Liver (tissue), 9 donors: ENCODE measurements around the gene PPFIA1. TPM values are rescaled to one million over a fixed set of nuclear protein-coding genes. Genes with fewer than 3 reads are reported as not detected.

ENCODE experiments used
- DNase-seq: peaks from one replicate; pipeline ENCODE4 v3.0.0-alpha.2; 2017; ENCODE audit warnings: low spot score
- H3K27ac ChIP-seq, 2 donors: one replicate each; pipeline ENCODE4 v1.7.0; 2013; ENCODE audit warnings: inconsistent platforms in 2 of 2, low read length in 2 of 2, control low read depth in 1 of 2, low read depth in 1 of 2, mild to moderate bottlenecking in 1 of 2
- H3K27me3 ChIP-seq, 4 donors: one replicate each; pipeline versions ENCODE4 v1.6.1 to v1.7.0; 2013; ENCODE audit warnings: low read length in 3 of 4, inconsistent platforms in 1 of 4, mild to moderate bottlenecking in 1 of 4, moderate library complexity in 1 of 4; ENCODE audit not compliant: control insufficient read depth in 4 of 4, insufficient read depth in 4 of 4
- H3K36me3 ChIP-seq, 4 donors: one replicate each; pipeline versions ENCODE4 v1.6.1 to v1.7.0; 2013; ENCODE audit warnings: low read length in 3 of 4, mild to moderate bottlenecking in 3 of 4, low read depth in 1 of 4, moderate library complexity in 1 of 4; ENCODE audit not compliant: control insufficient read depth in 4 of 4, insufficient read depth in 3 of 4
- H3K4me1 ChIP-seq, 4 donors: one replicate each; pipeline versions ENCODE4 v1.6.1 to v1.7.0; 2013; ENCODE audit warnings: low read length in 3 of 4, mild to moderate bottlenecking in 3 of 4, moderate library complexity in 1 of 4; ENCODE audit not compliant: control insufficient read depth in 4 of 4, insufficient read depth in 4 of 4
- H3K4me3 ChIP-seq, 3 donors: one replicate each; pipeline versions ENCODE4 v1.6.1 to v1.7.0; 2013; ENCODE audit warnings: low read length in 3 of 3, control low read depth in 1 of 3, low read depth in 1 of 3, mild to moderate bottlenecking in 1 of 3
- H3K9ac ChIP-seq, 2 donors: one replicate each; pipeline ENCODE4 v1.7.0; 2013; ENCODE audit warnings: low read length in 2 of 2, mild to moderate bottlenecking in 2 of 2, moderate library complexity in 2 of 2, control low read depth in 1 of 2, low read depth in 1 of 2
- H3K9me3 ChIP-seq, 4 donors: one replicate each; pipeline versions ENCODE4 v1.6.1 to v1.7.0; 2013; ENCODE audit warnings: low read length in 3 of 4; ENCODE audit not compliant: control insufficient read depth in 4 of 4
- EGR1 ChIP-seq, 2 donors: IDR thresholded peaks; 2 replicates each; pipeline ENCODE4 v1.6.1; 2016 to 2018; ENCODE audit warnings: antibody characterized with exemption in 2 of 2, low read depth in 2 of 2
- FOXA1 ChIP-seq: IDR thresholded peaks from 2 replicates; pipeline ENCODE4 v1.6.1; 2016; ENCODE audit warnings: antibody characterized with exemption
- FOXA2 ChIP-seq: IDR thresholded peaks from 2 replicates; pipeline ENCODE4 v1.6.1; 2016; ENCODE audit warnings: antibody characterized with exemption
- GABPA ChIP-seq, 2 donors: IDR thresholded peaks in 1 of 2; conservative IDR thresholded peaks in 1 of 2; 2 replicates each; pipeline ENCODE4 v1.6.1; 2016; ENCODE audit warnings: antibody characterized with exemption in 2 of 2, mild to moderate bottlenecking in 1 of 2, moderate library complexity in 1 of 2
- HNF4A ChIP-seq, 2 donors: conservative IDR thresholded peaks; 2 replicates each; pipeline ENCODE4 v1.6.1; 2016; ENCODE audit warnings: antibody characterized with exemption in 2 of 2, mild to moderate bottlenecking in 2 of 2
- HNF4G ChIP-seq: IDR thresholded peaks from 2 replicates; pipeline ENCODE4 v1.6.1; 2016; ENCODE audit warnings: antibody characterized with exemption
- JUND ChIP-seq, 2 donors: IDR thresholded peaks; 2 replicates each; pipeline ENCODE4 v1.6.1; 2016; ENCODE audit warnings: antibody characterized with exemption in 2 of 2
- NR2F2 ChIP-seq: IDR thresholded peaks from 2 replicates; pipeline ENCODE4 v1.6.1; 2016; ENCODE audit warnings: antibody characterized with exemption
- RAD21 ChIP-seq, 2 donors: IDR thresholded peaks; 2 replicates each; pipeline ENCODE4 v1.6.1; 2016; ENCODE audit warnings: antibody characterized with exemption in 2 of 2, mild to moderate bottlenecking in 2 of 2
- RXRA ChIP-seq, 2 donors: IDR thresholded peaks; 2 replicates each; pipeline ENCODE4 v1.6.1; 2017 to 2018; ENCODE audit warnings: antibody characterized with exemption in 2 of 2, mild to moderate bottlenecking in 1 of 2
- SP1 ChIP-seq: IDR thresholded peaks from 2 replicates; pipeline ENCODE4 v1.6.1; 2018; ENCODE audit warnings: antibody characterized with exemption, mild to moderate bottlenecking
- TAF1 ChIP-seq: conservative IDR thresholded peaks from 2 replicates; pipeline ENCODE4 v1.6.1; 2016; ENCODE audit warnings: antibody characterized with exemption, mild to moderate bottlenecking
- YY1 ChIP-seq: IDR thresholded peaks from 2 replicates; pipeline ENCODE4 v1.6.1; 2016; ENCODE audit warnings: antibody characterized with exemption, mild to moderate bottlenecking
- WGBS: extraction: QIAGEN DNeasy Blood & Tissue Kit; methylation state at CpG from one replicate; pipeline ENCODE4 v1.1.7; 2013; 5-methylcytosine and 5-hydroxymethylcytosine counted together
- polyA plus RNA-seq, 2 donors: library from polyadenylated mRNA; stranded (reverse) in 1 of 2; unstranded in 1 of 2; fragments of 200-250 nt in 1 of 2; fragments of >200 nt in 1 of 2; fragmentation: Nextera tagmentation in 1 of 2; extraction: Ambion mirVana in 1 of 2; gene quantifications; one replicate each; pipeline versions ENCODE4 v1.2.1 to v1.2.3, GENCODE V29; 2013 to 2015
- total RNA-seq, 2 donors: library from RNA; depleted of rRNA; stranded (reverse); fragments of >200 nt; gene quantifications; one replicate each; pipeline ENCODE4 v1.2.3, GENCODE V29; 2014
- TF ChIP-seq, protein P1 (sequence below): IDR thresholded peaks from 2 replicates; pipeline ENCODE4 v1.6.1; 2016; ENCODE audit warnings: antibody characterized with exemption
- TF ChIP-seq, protein P2 (sequence below): fragments of 150-350 bp; IDR thresholded peaks from 2 replicates; pipeline ENCODE4 v1.5.1; 2017; ENCODE audit warnings: improper control_type of control experiment, low read depth, low read length; ENCODE audit not compliant: missing input control
- TF ChIP-seq, protein P3 (sequence below): IDR thresholded peaks from 2 replicates; pipeline ENCODE4 v1.6.1; 2016; ENCODE audit warnings: antibody characterized with exemption
- TF ChIP-seq, protein P4 (sequence below): IDR thresholded peaks from 2 replicates; pipeline ENCODE4 v1.6.1; 2016; ENCODE audit warnings: antibody characterized with exemption, mild to moderate bottlenecking
- TF ChIP-seq, protein P5 (sequence below): IDR thresholded peaks from 2 replicates; pipeline ENCODE4 v1.6.1; 2016; ENCODE audit warnings: antibody characterized with exemption
- donor health status: healthy.
- donor health status: healthy.
- donor health status: healthy.
- donor health status: healthy.
- donor health status: healthy.

Gene PPFIA1
- total and polyA plus RNA-seq, 4 donors, result 9.9 to 39.6 (median 14.5) TPM

DNA sequence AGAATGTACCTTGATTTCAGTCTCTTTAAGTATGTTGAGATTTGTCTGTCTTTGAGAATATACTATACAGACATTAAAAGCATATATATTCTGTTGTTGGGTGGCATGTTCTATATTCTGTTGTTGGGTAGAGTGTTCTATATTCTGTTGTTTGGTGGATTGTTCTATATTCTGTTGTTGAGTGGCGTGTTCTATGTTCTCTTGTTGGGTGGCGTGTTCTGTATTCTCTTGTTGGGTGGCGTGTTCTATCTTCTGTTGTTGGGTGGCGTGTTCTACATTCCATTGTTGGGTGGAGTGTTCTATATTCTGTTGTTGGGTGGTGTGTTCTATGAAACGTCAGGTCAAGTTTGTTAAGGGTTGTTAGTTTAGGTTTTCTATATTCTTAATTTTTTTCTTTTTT is 100.8 kb downstream of the PPFIA1 start:
- H3K4me1 ChIP-seq, result no peaks in the 10 kb centered on the region
- TF ChIP-seq, protein P1, sequence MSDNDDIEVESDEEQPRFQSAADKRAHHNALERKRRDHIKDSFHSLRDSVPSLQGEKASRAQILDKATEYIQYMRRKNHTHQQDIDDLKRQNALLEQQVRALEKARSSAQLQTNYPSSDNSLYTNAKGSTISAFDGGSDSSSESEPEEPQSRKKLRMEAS, result no peak
- no peak for TF ChIP-seq TAF1
- TF ChIP-seq, protein P2, sequence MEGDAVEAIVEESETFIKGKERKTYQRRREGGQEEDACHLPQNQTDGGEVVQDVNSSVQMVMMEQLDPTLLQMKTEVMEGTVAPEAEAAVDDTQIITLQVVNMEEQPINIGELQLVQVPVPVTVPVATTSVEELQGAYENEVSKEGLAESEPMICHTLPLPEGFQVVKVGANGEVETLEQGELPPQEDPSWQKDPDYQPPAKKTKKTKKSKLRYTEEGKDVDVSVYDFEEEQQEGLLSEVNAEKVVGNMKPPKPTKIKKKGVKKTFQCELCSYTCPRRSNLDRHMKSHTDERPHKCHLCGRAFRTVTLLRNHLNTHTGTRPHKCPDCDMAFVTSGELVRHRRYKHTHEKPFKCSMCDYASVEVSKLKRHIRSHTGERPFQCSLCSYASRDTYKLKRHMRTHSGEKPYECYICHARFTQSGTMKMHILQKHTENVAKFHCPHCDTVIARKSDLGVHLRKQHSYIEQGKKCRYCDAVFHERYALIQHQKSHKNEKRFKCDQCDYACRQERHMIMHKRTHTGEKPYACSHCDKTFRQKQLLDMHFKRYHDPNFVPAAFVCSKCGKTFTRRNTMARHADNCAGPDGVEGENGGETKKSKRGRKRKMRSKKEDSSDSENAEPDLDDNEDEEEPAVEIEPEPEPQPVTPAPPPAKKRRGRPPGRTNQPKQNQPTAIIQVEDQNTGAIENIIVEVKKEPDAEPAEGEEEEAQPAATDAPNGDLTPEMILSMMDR, result no peak
- no peak for TF ChIP-seq YY1
- no peak for TF ChIP-seq JUND (IDR thresholded peaks at IDR 0.05)
- no peak for TF ChIP-seq GABPA (IDR thresholded peaks at IDR 0.05 in 1 of 2, conservative IDR thresholded peaks at IDR 0.05 in 1 of 2)
- no peak for TF ChIP-seq EGR1 (IDR thresholded peaks at IDR 0.05; ENCODE audit: low read depth in 2 of 2)
- no peak for TF ChIP-seq NR2F2
- no peak for TF ChIP-seq RXRA (IDR thresholded peaks at IDR 0.05)
- no peak for TF ChIP-seq SP1
- TF ChIP-seq HNF4G, result no peak
- no peak for TF ChIP-seq FOXA1
- no peak for TF ChIP-seq FOXA2
- no peak for TF ChIP-seq HNF4A (conservative IDR thresholded peaks at IDR 0.05)
- TF ChIP-seq, protein P3, sequence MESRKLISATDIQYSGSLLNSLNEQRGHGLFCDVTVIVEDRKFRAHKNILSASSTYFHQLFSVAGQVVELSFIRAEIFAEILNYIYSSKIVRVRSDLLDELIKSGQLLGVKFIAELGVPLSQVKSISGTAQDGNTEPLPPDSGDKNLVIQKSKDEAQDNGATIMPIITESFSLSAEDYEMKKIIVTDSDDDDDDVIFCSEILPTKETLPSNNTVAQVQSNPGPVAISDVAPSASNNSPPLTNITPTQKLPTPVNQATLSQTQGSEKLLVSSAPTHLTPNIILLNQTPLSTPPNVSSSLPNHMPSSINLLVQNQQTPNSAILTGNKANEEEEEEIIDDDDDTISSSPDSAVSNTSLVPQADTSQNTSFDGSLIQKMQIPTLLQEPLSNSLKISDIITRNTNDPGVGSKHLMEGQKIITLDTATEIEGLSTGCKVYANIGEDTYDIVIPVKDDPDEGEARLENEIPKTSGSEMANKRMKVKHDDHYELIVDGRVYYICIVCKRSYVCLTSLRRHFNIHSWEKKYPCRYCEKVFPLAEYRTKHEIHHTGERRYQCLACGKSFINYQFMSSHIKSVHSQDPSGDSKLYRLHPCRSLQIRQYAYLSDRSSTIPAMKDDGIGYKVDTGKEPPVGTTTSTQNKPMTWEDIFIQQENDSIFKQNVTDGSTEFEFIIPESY, result no peak
- no peak for TF ChIP-seq RAD21 (IDR thresholded peaks at IDR 0.05)
- TF ChIP-seq, protein P4, sequence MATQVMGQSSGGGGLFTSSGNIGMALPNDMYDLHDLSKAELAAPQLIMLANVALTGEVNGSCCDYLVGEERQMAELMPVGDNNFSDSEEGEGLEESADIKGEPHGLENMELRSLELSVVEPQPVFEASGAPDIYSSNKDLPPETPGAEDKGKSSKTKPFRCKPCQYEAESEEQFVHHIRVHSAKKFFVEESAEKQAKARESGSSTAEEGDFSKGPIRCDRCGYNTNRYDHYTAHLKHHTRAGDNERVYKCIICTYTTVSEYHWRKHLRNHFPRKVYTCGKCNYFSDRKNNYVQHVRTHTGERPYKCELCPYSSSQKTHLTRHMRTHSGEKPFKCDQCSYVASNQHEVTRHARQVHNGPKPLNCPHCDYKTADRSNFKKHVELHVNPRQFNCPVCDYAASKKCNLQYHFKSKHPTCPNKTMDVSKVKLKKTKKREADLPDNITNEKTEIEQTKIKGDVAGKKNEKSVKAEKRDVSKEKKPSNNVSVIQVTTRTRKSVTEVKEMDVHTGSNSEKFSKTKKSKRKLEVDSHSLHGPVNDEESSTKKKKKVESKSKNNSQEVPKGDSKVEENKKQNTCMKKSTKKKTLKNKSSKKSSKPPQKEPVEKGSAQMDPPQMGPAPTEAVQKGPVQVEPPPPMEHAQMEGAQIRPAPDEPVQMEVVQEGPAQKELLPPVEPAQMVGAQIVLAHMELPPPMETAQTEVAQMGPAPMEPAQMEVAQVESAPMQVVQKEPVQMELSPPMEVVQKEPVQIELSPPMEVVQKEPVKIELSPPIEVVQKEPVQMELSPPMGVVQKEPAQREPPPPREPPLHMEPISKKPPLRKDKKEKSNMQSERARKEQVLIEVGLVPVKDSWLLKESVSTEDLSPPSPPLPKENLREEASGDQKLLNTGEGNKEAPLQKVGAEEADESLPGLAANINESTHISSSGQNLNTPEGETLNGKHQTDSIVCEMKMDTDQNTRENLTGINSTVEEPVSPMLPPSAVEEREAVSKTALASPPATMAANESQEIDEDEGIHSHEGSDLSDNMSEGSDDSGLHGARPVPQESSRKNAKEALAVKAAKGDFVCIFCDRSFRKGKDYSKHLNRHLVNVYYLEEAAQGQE, result no peak
- TF ChIP-seq, protein P5, sequence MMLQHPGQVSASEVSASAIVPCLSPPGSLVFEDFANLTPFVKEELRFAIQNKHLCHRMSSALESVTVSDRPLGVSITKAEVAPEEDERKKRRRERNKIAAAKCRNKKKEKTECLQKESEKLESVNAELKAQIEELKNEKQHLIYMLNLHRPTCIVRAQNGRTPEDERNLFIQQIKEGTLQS, result no peak
- peaks cover 4 to 36% (median 32%) of the 10 kb centered on the region in 4 donors for H3K36me3 ChIP-seq
- no peaks in the 10 kb centered on the region for H3K27me3 ChIP-seq
- no peaks in the 10 kb centered on the region for H3K9me3 ChIP-seq
- 82% methylated on average over 5 of the region's 5 CpGs for WGBS
- no peak overlapping the region for H3K9ac ChIP-seq
- DNase-seq, result no peak
- H3K27ac ChIP-seq, result no peak overlapping the region
- H3K4me3 ChIP-seq, result no peak overlapping the region
